Measurements from ENCODE around the gene GNG7.
"Not testable (repeated sequence)": the region's sequence is repeated elsewhere in the genome, so short reads cannot be mapped to it uniquely, and the experiment has no call there.

GNG7 gene

DNA sequence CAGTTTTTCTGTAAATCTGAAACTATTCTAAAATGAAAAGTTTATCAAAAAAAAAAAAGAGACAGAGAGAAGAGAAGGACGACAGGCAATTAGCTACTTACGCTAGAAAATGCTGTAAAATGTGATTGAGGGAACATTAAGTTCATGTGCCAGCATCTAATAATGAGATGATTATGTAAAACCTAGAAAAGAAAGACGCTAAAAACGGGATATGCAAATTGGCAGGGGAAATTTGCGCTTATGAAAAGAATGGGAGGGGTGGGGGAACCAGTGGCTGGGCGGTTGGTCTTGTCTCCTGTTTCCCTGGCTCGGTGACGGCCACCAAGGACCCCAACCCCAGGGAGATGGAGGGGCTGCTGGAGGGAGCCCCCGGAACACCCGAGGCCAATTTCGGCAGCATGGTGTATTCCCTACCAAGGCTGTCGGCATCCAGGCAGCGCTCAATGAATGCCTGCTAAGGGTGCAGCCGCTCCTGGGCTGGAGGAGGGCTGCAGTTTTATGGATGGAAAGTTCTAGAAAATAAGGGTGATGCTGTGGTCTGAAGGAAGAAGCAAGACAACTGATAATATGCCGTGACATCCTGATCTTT, 34.2 kb downstream of the GNG7 start:
- no peak for DNase-seq

- not testable (repeated sequence) for DNase-seq
Observed at GRCh38 chr19:2667349-2667748, 35.1 kb downstream of the GNG7 start.

DNA sequence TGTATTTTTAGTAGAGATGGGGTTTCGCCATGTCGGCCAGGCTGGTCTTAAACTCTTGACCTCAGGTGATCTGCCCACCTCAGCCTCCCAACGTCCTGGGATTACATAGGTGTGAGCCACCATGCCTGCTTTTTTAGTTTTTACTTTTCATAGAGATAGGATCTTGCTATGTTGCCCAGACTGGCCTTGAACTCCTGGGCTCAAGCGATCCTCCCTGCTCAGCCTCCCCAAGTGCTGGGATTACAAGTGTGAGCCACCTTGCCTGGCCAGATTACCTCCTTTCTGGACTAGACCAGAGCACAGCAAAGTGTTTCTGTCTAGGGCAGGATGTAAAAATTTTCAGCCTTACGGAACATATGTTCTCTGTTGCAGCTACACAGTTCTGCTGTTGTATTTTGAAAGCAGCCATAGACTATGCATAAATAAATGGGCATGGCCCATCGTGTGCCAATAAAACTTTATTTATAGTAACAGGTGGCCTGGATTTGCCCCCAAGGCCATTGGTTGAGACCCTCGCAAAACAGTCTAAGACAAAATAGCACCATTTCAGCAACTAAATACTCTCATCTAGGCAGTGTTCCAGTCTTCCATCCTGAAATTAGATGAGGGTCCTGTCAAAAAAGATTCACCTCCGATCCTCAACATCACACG, 36.0 kb downstream of the GNG7 start:
- no peak for DNase-seq

GRCh38 chr19:2665103-2665502, 37.4 kb downstream of the GNG7 start:
- DNase-seq = no peak

DNA sequence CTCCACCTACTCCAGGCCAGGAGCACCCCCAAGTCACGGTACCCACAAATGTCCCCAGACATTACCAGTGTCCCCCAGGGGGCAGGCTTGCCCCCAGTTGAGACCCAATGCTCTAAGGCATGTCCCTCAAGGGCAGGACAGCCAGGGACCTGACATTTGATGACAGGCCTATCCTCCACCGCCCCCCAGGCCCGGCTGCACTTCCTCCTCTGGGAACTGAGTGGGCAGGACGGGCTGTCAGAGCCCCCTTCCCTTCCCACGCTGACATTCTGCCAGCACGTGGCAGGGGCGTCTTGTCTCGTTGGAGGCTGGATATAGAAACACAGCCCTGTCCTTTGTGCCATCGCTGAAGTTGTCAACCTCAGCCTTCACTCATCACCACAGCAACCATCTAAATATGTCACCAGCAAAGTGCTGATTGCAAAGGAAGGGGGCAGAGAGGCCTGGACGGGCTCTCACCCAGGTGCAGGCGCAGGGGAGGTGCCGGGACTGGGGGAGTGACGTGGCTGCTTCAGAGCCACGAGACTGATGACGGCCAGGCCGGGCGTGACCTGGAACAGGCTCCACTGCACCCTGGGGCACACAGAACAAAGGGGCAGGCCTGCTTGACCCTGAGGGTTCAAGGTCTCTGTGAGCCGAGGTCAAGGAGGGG, 38.4 kb downstream of the GNG7 start:
- DNase-seq = no peak

- no peak for DNase-seq
Observed at GRCh38 chr19:2661615-2662014, 40.9 kb downstream of the GNG7 start.

DNA sequence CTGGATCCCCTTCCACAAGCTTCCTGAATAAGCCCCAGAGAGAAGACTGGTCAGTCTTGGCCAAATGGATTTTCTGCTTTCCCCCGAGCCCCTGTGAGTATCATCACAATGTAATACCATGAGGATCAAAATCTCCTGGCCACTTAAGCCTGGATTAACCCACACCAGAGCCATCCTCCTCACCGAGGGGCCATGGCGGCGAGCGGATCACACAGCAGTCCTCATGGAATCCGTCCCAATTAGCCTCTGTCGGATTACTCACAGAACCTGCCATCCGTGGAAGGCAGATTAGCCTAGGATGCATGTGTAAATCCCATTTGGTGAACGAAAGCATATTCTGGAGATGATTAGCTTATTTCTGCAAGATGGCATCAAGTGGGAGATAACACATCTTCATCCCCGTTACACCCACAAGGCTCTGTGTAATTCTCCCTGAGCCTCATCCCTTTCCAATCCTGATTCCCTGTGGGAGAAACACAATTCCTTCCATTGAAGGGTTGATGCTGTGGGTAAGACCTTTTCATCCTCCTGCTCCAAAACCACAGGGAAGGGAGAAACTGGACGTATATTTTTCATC, 42.5 kb downstream of the GNG7 start:
- no peak for DNase-seq

- no peak for DNase-seq
Observed at GRCh38 chr19:2656533-2656932, 46.0 kb downstream of the GNG7 start.

- DNase-seq = no peak
Observed at GRCh38 chr19:2653710-2654707, 48.5 kb downstream of the GNG7 start.

GRCh38 chr19:2653218-2653617, 49.3 kb downstream of the GNG7 start:
- no peak for DNase-seq

DNA sequence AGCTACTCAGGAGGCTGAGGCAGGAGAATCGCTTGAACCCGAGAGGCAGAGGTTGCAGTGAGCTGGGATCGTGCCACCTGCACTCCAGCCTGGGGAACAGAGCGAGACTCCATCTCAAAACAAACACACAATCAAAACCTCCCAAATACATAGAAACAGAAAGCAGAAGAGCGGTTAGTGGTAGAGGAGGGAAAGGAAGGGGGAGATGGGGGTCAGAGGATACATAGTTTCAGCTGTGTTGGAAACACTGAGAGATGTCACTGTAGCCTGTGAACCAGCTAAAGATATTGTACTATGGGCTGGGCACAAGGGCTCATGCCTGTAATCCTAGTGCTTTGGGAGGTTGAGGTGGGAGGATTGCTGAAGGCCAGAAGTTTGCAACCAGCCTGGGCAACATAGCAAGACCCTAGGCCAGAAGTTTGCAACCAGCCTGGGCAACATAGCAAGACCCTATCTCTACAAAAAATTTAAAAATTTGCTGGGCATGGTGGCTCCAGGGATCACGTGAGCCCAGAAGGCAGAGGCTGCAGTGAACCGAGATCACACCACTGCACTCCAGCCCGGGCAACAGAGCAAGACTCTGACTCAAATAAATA, 49.9 kb downstream of the GNG7 start:
- DNase-seq = no peak

DNA sequence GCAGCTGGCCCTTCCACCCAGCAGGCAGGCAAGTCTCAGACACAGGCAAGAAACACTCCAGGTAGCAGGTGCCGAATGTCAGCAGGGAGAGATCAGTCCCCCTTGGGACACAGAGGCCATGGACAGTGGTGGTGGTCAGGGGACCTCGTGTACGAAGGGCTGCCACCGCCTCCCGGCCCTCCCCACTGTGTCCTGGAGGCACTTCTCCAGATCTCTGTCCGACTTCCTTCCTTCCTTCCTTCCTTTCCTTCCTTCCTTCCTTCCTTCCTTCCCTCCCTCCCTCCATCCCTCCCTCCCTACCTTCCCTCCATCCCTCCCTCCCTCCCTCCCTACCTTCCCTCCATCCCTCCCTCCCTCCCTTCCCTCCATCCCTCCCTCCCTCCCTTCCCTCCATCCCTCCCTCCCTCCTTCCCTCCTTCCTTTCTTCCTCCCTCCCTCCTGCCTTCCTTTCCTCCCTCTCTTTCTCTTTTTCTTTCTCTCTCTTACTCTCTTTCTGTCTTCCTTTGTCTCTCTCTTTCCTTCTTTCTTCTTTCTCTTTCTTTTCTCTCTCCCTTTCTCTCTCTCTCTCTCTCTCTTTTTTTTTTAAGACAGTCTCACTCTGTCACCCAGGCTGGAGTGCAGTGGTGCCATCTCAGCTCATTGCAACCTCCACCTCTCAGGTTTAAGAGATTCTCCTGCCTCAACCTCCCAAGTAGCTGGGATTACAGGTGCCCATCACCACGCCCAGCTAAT, 51.3 kb downstream of the GNG7 start:
- not testable (repeated sequence) for DNase-seq

- DNase-seq = no peak
Observed at GRCh38 chr19:2650515-2650914, 52.0 kb downstream of the GNG7 start.

- peak; percentile 75 for DNase-seq
Observed at GRCh38 chr19:2648528-2648937, 54.0 kb downstream of the GNG7 start.

DNA sequence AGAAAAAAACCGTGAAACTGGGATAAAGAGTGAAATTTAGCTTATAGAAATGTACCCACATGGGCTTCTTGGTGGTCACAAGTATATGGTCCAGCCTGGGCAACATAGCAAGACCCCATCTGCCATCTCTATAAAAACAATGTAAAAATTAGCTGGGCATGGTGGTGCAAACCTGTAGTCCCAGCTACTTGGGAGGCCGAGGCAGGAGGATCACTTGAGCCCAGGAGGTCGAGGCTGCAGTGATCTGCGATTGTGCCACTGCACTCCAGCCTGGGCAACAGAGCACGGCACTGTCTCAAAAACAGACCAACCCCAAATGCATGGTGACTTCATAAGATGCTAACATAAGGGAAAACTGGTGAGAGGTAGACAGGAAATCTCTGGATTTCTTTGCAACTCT, 54.4 kb downstream of the GNG7 start:
- no peak for DNase-seq

- no peak for DNase-seq
Observed at GRCh38 chr19:2646866-2647535, 55.5 kb downstream of the GNG7 start.

DNA sequence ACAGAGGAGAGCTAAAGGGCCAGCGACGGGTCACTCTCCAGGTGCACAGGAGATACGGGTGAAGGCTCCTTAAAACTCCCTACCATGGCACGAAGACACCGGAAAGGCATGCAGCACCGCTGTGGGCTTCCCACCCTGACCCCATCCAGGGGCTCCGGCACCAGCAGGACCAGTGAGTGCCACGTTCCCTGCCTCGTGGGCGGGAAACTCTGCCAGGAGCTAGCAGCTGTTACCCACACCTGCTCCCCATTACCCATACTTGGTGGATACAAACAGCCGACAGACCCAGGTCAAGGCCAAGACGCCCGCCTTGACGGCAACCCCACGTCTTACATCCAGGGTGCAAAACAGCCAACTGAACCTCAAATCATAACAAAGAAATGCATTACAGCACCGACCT, 56.7 kb downstream of the GNG7 start:
- no peak for DNase-seq

DNA sequence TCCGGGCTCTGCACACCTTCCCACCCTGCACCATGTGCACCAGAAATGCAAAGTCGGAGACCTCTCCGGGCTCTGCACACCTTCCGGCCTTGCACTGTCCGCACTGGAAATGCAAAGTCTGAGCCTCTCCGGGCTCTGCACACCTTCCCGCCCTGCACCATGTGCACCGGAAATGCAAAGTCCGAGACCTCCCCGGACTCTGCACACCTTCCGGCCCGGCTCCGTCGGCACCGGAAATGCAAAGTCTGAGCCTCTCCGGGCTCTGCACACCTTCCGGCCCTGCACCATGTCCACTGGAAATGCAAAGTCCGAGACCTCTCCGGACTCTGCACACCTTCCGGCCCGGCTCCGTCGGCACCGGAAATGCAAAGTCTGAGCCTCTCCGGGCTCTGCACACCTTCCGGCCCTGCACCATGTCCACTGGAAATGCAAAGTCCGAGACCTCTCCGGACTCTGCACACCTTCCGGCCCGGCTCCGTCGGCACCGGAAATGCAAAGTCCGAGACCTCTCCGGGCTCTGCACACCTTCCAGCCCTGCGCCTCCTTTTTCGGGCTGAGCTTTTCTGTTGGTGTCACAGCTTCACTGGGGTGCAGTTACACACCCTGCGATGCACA, 59.3 kb downstream of the GNG7 start:
- DNase-seq = not testable (repeated sequence)

GRCh38 chr19:2641332-2641698, 61.2 kb downstream of the GNG7 start:
- DNase-seq = no peak

DNA sequence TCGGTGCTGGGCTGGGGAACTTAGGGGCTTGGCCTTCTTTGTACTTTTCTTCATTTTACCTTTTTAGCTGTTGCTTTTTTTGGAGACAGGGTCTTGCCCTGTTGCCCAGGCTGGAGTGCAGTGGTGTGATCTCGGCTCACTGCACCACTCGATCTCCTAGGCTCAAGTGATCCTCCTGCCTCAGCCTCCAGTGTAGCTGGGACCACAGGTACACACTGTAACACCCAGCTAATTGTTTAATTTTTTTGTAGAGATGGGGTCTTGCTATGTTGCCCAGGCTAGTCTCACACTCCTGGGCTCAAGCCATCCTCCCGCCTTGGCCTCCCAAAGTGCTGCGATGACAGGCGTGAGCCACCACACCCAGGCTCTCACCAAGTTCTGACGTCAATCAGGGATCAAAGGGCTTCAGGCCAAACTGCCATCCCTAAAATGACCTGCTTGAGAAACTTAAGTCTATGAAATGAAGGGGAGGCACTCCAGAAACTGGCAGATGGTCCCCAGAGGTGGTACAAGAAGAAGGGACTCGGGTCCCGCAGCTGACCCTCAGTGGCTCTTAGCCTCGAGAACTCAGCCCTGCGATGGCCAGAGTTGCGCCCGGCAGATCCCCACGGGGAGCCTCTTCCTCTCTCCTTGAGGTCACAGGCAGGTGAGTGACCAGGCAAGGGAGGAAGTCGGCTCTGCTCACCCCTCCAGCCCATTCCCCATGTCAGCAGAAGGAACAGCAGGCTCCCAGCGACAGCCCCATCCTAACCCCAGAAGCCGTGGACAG, 61.7 kb downstream of the GNG7 start:
- no peak for DNase-seq
